ENCODE measurements around the gene MTUS2.

The MTUS2 gene

GRCh38 chr13:28820099-28821051 lies at the start of gene MTUS2:
MTUS2 (plus strand) TSS chr13:28820339.
- no peaks in the 10 kb centered on the region for H3K36me3 ChIP-seq (ENCODE audit: insufficient read depth, insufficient read length, low read length)
- H3K9me3 ChIP-seq (ENCODE audit: insufficient read depth, low read length), result peaks cover 42% of the 10 kb centered on the region; the same call in 1 of the 2 replicates
- no peaks in the 10 kb centered on the region for H3K4me1 ChIP-seq (ENCODE audit: insufficient read depth, insufficient read length)
- TF ChIP-seq YY1 (IDR thresholded peaks at IDR 0.05; ENCODE audit: insufficient read depth, insufficient read length) (no peak), SUZ12 (IDR thresholded peaks at IDR 0.05; ENCODE audit: extremely low read depth, insufficient read depth, insufficient read length) (no peak), ZNF274 (IDR thresholded peaks at IDR 0.05; ENCODE audit: low read depth, low read length) (no peak)
- peaks cover 34% of the 10 kb centered on the region for H3K27me3 ChIP-seq (ENCODE audit: insufficient read depth, insufficient read length)
- no peak for DNase-seq (ENCODE audit: low read depth, low spot score)
- H3K4me3 ChIP-seq (ENCODE audit: insufficient read length, low read depth), result peak within 1 kb of the TSS; percentile 57
- H3K9ac ChIP-seq (ENCODE audit: insufficient read length, low read depth), result peak within 1 kb of the TSS; percentile 56

- no peaks in the 10 kb centered on the region; the same call in 1 of the 2 replicates for H3K9me3 ChIP-seq (ENCODE audit: insufficient read depth, low read length)
- H3K9ac ChIP-seq (ENCODE audit: insufficient read length, low read depth), result no peak overlapping the region
- no peak overlapping the region for H3K4me3 ChIP-seq (ENCODE audit: insufficient read length, low read depth)
- no peaks in the 10 kb centered on the region for H3K36me3 ChIP-seq (ENCODE audit: insufficient read depth, insufficient read length, low read length)
- no peak for DNase-seq (ENCODE audit: low read depth, low spot score)
- TF ChIP-seq SUZ12 (IDR thresholded peaks at IDR 0.05; ENCODE audit: extremely low read depth, insufficient read depth, insufficient read length), result no peak
- H3K27me3 ChIP-seq (ENCODE audit: insufficient read depth, insufficient read length), result no peaks in the 10 kb centered on the region
- H3K4me1 ChIP-seq (ENCODE audit: insufficient read depth, insufficient read length), result no peaks in the 10 kb centered on the region
Observed at GRCh38 chr13:28778308-28779215, 41.6 kb upstream of the MTUS2 start.

GRCh38 chr13:28792992-28793391 lies 27.1 kb upstream of the MTUS2 start:
- Histone ChIP-seq H3K27me3 (ENCODE audit: insufficient read depth, insufficient read length) (no peaks in the 10 kb centered on the region), H3K4me3 (ENCODE audit: insufficient read length, low read depth) (no peak overlapping the region), H3K4me1 (ENCODE audit: insufficient read depth, insufficient read length) (no peaks in the 10 kb centered on the region), H3K9ac (ENCODE audit: insufficient read length, low read depth) (no peak overlapping the region), H3K9me3 (ENCODE audit: insufficient read depth, low read length) (no peaks in the 10 kb centered on the region), H3K36me3 (ENCODE audit: insufficient read depth, insufficient read length, low read length) (no peaks in the 10 kb centered on the region)
- TF ChIP-seq SUZ12 (IDR thresholded peaks at IDR 0.05; ENCODE audit: extremely low read depth, insufficient read depth, insufficient read length) (no peak), YY1 (IDR thresholded peaks at IDR 0.05; ENCODE audit: insufficient read depth, insufficient read length) (no peak), ZNF274 (IDR thresholded peaks at IDR 0.05; ENCODE audit: low read depth, low read length) (no peak)
- no peak for DNase-seq (ENCODE audit: low read depth, low spot score)

GRCh38 chr13:28794396-28794795 lies 25.7 kb upstream of the MTUS2 start:
- no peak for DNase-seq (ENCODE audit: low read depth, low spot score)
- no peak for TF ChIP-seq YY1 (IDR thresholded peaks at IDR 0.05; ENCODE audit: insufficient read depth, insufficient read length)
- TF ChIP-seq SUZ12 (IDR thresholded peaks at IDR 0.05; ENCODE audit: extremely low read depth, insufficient read depth, insufficient read length), result no peak
- TF ChIP-seq ZNF274 (IDR thresholded peaks at IDR 0.05; ENCODE audit: low read depth, low read length), result no peak
- H3K36me3 ChIP-seq (ENCODE audit: insufficient read depth, insufficient read length, low read length), result no peaks in the 10 kb centered on the region
- H3K9me3 ChIP-seq (ENCODE audit: insufficient read depth, low read length), result no peaks in the 10 kb centered on the region
- H3K4me3 ChIP-seq (ENCODE audit: insufficient read length, low read depth), result no peak overlapping the region
- H3K9ac ChIP-seq (ENCODE audit: insufficient read length, low read depth), result no peak overlapping the region
- no peaks in the 10 kb centered on the region for H3K27me3 ChIP-seq (ENCODE audit: insufficient read depth, insufficient read length)
- H3K4me1 ChIP-seq (ENCODE audit: insufficient read depth, insufficient read length), result no peaks in the 10 kb centered on the region

GRCh38 chr13:28796938-28797257 lies 23.2 kb upstream of the MTUS2 start:
- TF ChIP-seq YY1 (IDR thresholded peaks at IDR 0.05; ENCODE audit: insufficient read depth, insufficient read length), result no peak

GRCh38 chr13:28805193-28805819 lies 14.8 kb upstream of the MTUS2 start:
- Histone ChIP-seq H3K9ac (ENCODE audit: insufficient read length, low read depth) (no peak overlapping the region), H3K27me3 (ENCODE audit: insufficient read depth, insufficient read length) (no peaks in the 10 kb centered on the region), H3K9me3 (ENCODE audit: insufficient read depth, low read length) (peaks cover 27% of the 10 kb centered on the region; the same call in 1 of the 2 replicates), H3K4me3 (ENCODE audit: insufficient read length, low read depth) (no peak overlapping the region), H3K4me1 (ENCODE audit: insufficient read depth, insufficient read length) (no peaks in the 10 kb centered on the region), H3K36me3 (ENCODE audit: insufficient read depth, insufficient read length, low read length) (no peaks in the 10 kb centered on the region)
- TF ChIP-seq ZNF274 (IDR thresholded peaks at IDR 0.05; ENCODE audit: low read depth, low read length) (no peak), SUZ12 (IDR thresholded peaks at IDR 0.05; ENCODE audit: extremely low read depth, insufficient read depth, insufficient read length) (no peak)
- no peak for DNase-seq (ENCODE audit: low read depth, low spot score)

More at GRCh38 chr13:28796938-28797257, 23.2 kb upstream of the MTUS2 start:
- H3K9ac ChIP-seq (ENCODE audit: insufficient read length, low read depth), result no peak overlapping the region
- no peaks in the 10 kb centered on the region for H3K4me1 ChIP-seq (ENCODE audit: insufficient read depth, insufficient read length)
- H3K4me3 ChIP-seq (ENCODE audit: insufficient read length, low read depth), result no peak overlapping the region
- no peaks in the 10 kb centered on the region for H3K27me3 ChIP-seq (ENCODE audit: insufficient read depth, insufficient read length)
- H3K9me3 ChIP-seq (ENCODE audit: insufficient read depth, low read length), result no peaks in the 10 kb centered on the region
- no peak for DNase-seq (ENCODE audit: low read depth, low spot score)
- H3K36me3 ChIP-seq (ENCODE audit: insufficient read depth, insufficient read length, low read length), result no peaks in the 10 kb centered on the region

GRCh38 chr13:28817204-28817603 lies 2.9 kb upstream of the MTUS2 start:
- no peak overlapping the region for H3K9ac ChIP-seq (ENCODE audit: insufficient read length, low read depth)
- no peaks in the 10 kb centered on the region for H3K4me1 ChIP-seq (ENCODE audit: insufficient read depth, insufficient read length)
- H3K4me3 ChIP-seq (ENCODE audit: insufficient read length, low read depth), result no peak overlapping the region
- peaks cover 31% of the 10 kb centered on the region for H3K27me3 ChIP-seq (ENCODE audit: insufficient read depth, insufficient read length)
- DNase-seq (ENCODE audit: low read depth, low spot score), result no peak
- no peak for TF ChIP-seq ZNF274 (IDR thresholded peaks at IDR 0.05; ENCODE audit: low read depth, low read length)
- no peak for TF ChIP-seq YY1 (IDR thresholded peaks at IDR 0.05; ENCODE audit: insufficient read depth, insufficient read length)
- TF ChIP-seq SUZ12 (IDR thresholded peaks at IDR 0.05; ENCODE audit: extremely low read depth, insufficient read depth, insufficient read length), result no peak
- H3K9me3 ChIP-seq (ENCODE audit: insufficient read depth, low read length), result peaks cover 24% of the 10 kb centered on the region; the same call in 1 of the 2 replicates
- no peaks in the 10 kb centered on the region for H3K36me3 ChIP-seq (ENCODE audit: insufficient read depth, insufficient read length, low read length)
